Mammary epithelial cell (primary cell): ENCODE measurements around the gene NGB.
"Not testable (repeated sequence)": the region's sequence is repeated elsewhere in the genome, so short reads cannot be mapped to it uniquely, and the experiment has no call there.

Experiments
- EZH2 ChIP-seq: IDR thresholded peaks from 2 replicates; pipeline ENCODE4 v1.6.1; 2012; ENCODE audit warnings: low read length, inconsistent platforms, borderline replicate concordance
- TF ChIP-seq, protein P1 (sequence below), 2 donors: IDR thresholded peaks in 1 of 2; conservative IDR thresholded peaks in 1 of 2; 2 replicates each; pipeline ENCODE4 v1.5.1; 2011 to 2012; ENCODE audit warnings: inconsistent platforms in 2 of 2, low read length in 2 of 2, mild to moderate bottlenecking in 2 of 2, control low read depth in 1 of 2, low read depth in 1 of 2; ENCODE audit not compliant: insufficient read depth in 1 of 2; ENCODE audit errors: extremely low read depth in 1 of 2

DNA sequence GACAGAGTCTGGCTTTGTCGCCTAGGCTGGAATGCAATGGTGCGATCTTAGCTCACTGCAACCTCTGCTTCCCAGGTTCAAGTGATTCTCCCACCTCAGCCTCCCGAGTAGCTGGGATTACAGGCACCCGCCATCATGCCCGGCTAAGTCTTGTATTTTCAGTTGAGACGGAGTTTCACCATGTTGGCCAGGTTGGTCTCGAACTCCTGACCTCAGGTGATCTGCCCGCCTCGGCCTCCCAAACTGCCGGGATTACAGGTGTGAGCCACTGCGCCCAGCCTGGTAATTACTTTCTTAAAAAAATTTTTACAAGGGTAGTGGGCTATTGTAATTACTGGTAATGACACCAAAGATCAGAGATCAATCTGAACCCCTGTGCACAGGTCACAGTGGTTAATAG lies 47.8 kb upstream of the NGB start:
- TF ChIP-seq, protein P1, sequence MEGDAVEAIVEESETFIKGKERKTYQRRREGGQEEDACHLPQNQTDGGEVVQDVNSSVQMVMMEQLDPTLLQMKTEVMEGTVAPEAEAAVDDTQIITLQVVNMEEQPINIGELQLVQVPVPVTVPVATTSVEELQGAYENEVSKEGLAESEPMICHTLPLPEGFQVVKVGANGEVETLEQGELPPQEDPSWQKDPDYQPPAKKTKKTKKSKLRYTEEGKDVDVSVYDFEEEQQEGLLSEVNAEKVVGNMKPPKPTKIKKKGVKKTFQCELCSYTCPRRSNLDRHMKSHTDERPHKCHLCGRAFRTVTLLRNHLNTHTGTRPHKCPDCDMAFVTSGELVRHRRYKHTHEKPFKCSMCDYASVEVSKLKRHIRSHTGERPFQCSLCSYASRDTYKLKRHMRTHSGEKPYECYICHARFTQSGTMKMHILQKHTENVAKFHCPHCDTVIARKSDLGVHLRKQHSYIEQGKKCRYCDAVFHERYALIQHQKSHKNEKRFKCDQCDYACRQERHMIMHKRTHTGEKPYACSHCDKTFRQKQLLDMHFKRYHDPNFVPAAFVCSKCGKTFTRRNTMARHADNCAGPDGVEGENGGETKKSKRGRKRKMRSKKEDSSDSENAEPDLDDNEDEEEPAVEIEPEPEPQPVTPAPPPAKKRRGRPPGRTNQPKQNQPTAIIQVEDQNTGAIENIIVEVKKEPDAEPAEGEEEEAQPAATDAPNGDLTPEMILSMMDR (conservative IDR thresholded peaks at IDR 0.05 in 1 of 2, IDR thresholded peaks at IDR 0.05 in 1 of 2; ENCODE audit: extremely low read depth in 1 of 2, insufficient read depth in 1 of 2, low read depth in 1 of 2, low read length in 2 of 2) = not testable (repeated sequence)
- TF ChIP-seq EZH2 = not testable (repeated sequence)
